Esophagus (tissue), 2 donors: ENCODE measurements around the gene IFI44. TPM values are rescaled to one million over a fixed set of nuclear protein-coding genes. Genes with fewer than 3 reads are reported as not detected.

Experiments used
- H3K27ac ChIP-seq, 2 donors: one replicate each; pipeline ENCODE4 v1.5.1; 2013; ENCODE audit warnings: low read depth in 2 of 2, mild to moderate bottlenecking in 2 of 2, inconsistent platforms in 1 of 2, low read length in 1 of 2, moderate library complexity in 1 of 2
- H3K27me3 ChIP-seq, 2 donors: one replicate each; pipeline ENCODE4 v1.6.1; 2013; ENCODE audit warnings: low read length in 2 of 2, control low read depth in 1 of 2, mild to moderate bottlenecking in 1 of 2; ENCODE audit not compliant: insufficient read depth in 2 of 2, control insufficient read depth in 1 of 2
- H3K36me3 ChIP-seq, 2 donors: one replicate each; pipeline ENCODE4 v1.6.1; 2013; ENCODE audit warnings: low read length in 1 of 2; ENCODE audit not compliant: control insufficient read depth in 2 of 2, insufficient read depth in 2 of 2
- H3K4me1 ChIP-seq, 2 donors: one replicate each; pipeline ENCODE4 v1.6.1; 2013; ENCODE audit warnings: low read length in 1 of 2; ENCODE audit not compliant: control insufficient read depth in 2 of 2, insufficient read depth in 2 of 2
- H3K4me3 ChIP-seq, 2 donors: one replicate each; pipeline ENCODE4 v1.5.1; 2013; ENCODE audit warnings: low read length in 2 of 2, mild to moderate bottlenecking in 2 of 2, low read depth in 1 of 2, moderate library complexity in 1 of 2
- H3K9me3 ChIP-seq, 2 donors: one replicate each; pipeline ENCODE4 v1.6.1; 2013; ENCODE audit warnings: mild to moderate bottlenecking in 2 of 2, low read depth in 1 of 2, low read length in 1 of 2, moderate library complexity in 1 of 2; ENCODE audit not compliant: control insufficient read depth in 2 of 2, insufficient read depth in 1 of 2
- WGBS, 2 donors: extraction: QIAGEN DNeasy Blood & Tissue Kit; methylation state at CpG; one replicate each; pipeline ENCODE4 v1.1.7; 2013; 5-methylcytosine and 5-hydroxymethylcytosine counted together
- polyA plus RNA-seq, 2 donors: library from polyadenylated mRNA; stranded (reverse); fragments of 200-250 nt; gene quantifications; one replicate each; pipeline ENCODE4 v1.2.3, GENCODE V29; 2013
- donor health status: healthy with polysubstance abuse.
- donor health status: Bipolar disorder and iron deficiency.

IFI44 gene
- polyA plus RNA-seq, 2 donors: 6.8 to 20.0 TPM

DNA sequence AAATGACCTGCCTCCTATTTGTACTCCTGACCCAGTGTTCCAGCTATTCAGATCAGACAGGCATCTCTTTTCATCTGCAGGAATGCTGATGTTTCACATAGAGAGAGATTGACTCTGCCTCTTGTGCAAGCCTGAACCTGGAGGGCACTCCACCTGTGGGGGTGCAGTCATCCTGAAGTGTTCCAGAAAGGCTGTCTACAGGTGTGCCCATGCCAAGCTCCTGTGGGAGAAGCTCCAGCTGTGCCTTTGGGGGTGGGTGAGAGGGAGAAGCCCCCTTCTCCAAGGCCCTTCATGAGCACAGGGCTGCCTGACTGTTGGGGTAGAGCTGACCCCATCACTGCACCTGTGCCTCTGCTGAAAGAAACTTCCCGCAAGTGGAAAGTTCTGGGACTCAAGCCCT is 22.8 kb downstream of the IFI44 start:
- Histone ChIP-seq H3K27ac (no peak overlapping the region), H3K4me3 (no peak overlapping the region), H3K27me3 (no peaks in the 10 kb centered on the region), H3K9me3 (no peaks in the 10 kb centered on the region), H3K36me3 (no peaks in the 10 kb centered on the region), H3K4me1 (peaks cover 0 to 2% of the 10 kb centered on the region in 2 donors)
- WGBS, 2 donors: 54 to 100% methylated on average over 1 of the region's 1 CpG

DNA sequence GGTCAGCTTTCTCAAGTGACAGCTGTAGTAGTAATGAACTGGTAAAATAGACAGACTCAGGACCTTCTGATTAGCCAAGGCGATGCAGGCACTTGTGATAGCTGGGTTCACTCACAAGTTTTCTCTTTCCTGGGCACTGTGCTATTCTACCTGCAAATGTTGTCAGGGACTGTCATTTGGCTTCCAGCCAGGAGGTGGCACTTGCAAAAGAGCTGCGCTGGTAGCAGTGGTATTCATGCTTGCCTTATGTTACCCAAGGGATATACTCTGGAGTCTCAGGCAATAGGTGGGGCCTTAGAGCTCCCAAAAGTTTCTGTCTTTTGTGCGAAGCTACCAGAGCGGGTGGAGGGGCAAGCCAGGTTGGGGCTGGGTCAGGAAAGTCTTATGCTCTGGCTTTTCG is 23.5 kb downstream of the IFI44 start:
- H3K36me3 ChIP-seq: no peaks in the 10 kb centered on the region
- peaks cover 0 to 2% of the 10 kb centered on the region in 2 donors for H3K4me1 ChIP-seq
- no peaks in the 10 kb centered on the region for H3K27me3 ChIP-seq
- H3K4me3 ChIP-seq: no peak overlapping the region
- WGBS, 2 donors: 91 to 94% methylated on average over 5 of the region's 5 CpGs
- no peak overlapping the region for H3K27ac ChIP-seq
- no peaks in the 10 kb centered on the region for H3K9me3 ChIP-seq

DNA sequence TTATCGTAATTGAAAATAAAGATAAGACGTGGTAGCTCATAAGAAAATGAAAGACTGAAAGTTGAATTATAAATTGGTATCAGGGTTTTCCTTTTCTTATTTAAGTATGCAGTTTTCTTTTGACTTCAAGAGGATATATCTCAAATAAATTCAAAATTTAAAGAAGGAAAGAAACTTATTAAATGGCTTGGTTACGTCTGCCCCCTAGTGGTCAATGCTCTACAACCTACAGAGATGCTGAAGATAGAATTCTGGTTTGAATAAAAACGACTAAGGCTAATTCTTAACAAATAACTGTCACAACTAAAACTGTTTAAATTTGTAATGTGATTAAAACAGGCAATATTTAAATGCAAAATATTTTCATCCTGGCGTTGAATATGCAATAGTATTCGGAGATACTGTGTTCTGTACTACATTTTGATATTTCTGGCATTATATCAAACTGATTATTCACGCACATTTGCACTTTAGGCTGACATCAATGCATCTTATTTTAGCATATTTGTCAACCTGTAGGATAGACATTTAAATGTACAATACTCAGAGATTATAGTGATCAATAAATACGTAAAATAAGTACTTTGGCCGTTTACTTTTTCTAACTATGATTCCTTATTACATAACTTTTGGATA is 26.8 kb downstream of the IFI44 start:
- Histone ChIP-seq H3K27ac (no peak overlapping the region), H3K27me3 (no peaks in the 10 kb centered on the region), H3K36me3 (no peaks in the 10 kb centered on the region), H3K4me3 (no peak overlapping the region), H3K4me1 (peaks cover 0 to 2% of the 10 kb centered on the region in 2 donors), H3K9me3 (peaks cover 0 to 3% of the 10 kb centered on the region in 2 donors)
- WGBS, 2 donors: 39 to 43% methylated on average over 9 of the region's 9 CpGs

DNA sequence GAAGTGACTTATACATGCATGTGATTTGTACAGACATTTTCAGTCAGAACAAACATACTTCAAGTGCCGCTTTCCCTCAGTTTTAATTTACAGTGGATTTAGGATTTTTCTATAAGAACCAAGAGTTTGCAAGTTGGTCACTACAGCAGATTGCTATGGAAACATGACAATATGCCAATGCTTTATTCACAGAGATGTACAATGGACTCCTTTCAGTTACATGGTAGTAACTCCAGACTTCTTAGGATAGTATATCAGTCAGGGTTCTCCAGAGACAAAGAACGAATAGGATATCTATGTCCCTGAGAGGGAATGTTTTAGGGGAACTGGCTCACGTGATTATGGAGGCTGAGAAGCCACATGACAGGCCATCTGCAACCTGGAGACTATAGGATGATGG is 27.4 kb downstream of the IFI44 start:
- H3K36me3 ChIP-seq: no peaks in the 10 kb centered on the region
- H3K4me1 ChIP-seq: peaks cover 0 to 2% of the 10 kb centered on the region in 2 donors
- peaks cover 0 to 3% of the 10 kb centered on the region in 2 donors for H3K9me3 ChIP-seq
- no peak overlapping the region for H3K4me3 ChIP-seq
- H3K27me3 ChIP-seq: no peaks in the 10 kb centered on the region
- no peak overlapping the region for H3K27ac ChIP-seq
- WGBS, 2 donors: 69 to 76% methylated on average over 3 of the region's 3 CpGs

DNA sequence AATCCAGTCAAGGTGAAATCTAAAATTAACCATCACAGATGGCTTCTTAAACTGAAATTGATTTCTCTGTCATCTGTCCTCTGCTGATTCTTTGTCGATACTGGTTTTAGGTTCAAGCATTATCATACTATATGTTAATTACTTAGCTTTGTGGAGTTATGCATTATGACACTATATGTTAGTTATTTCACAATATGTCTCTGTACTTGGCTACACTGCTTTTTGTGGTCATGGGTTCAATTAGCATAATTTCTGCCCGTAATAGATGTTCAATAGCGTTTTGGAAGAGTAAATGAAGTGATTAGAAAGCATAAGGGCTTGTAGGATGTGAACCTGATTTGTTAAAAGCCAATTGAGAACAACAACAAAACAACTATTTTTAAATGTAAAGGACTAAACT is 28.2 kb downstream of the IFI44 start:
- 90 to 94% methylated on average over 3 of the region's 3 CpGs for WGBS, 2 donors
- Histone ChIP-seq H3K4me1 (no peaks in the 10 kb centered on the region), H3K27me3 (no peaks in the 10 kb centered on the region), H3K4me3 (no peak overlapping the region), H3K27ac (no peak overlapping the region), H3K9me3 (peaks cover 0 to 3% of the 10 kb centered on the region in 2 donors), H3K36me3 (no peaks in the 10 kb centered on the region)

DNA sequence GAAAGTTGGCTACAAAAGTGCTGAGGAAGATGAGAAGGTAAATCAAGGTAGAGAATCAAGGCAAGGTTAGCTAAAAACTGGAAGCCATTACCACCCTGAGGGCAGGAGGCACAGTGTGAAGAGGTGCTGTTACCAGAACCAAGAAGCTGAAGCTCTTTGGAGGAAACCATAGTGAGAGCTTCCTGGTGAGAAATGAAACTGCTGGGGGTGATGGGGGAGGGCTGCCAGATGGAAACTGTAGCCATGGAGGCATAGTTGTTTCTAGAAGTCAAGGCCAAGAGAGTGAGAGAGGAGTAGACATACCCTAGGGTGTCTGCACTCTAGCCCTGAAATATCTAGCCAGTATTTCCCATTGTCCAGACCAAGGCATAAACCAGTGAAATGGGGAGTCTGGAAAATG is 28.7 kb downstream of the IFI44 start:
- peaks cover 0 to 3% of the 10 kb centered on the region in 2 donors for H3K9me3 ChIP-seq
- no peak overlapping the region for H3K4me3 ChIP-seq
- no peaks in the 10 kb centered on the region for H3K36me3 ChIP-seq
- H3K4me1 ChIP-seq: no peaks in the 10 kb centered on the region
- no peak overlapping the region for H3K27ac ChIP-seq
- H3K27me3 ChIP-seq: no peaks in the 10 kb centered on the region

DNA sequence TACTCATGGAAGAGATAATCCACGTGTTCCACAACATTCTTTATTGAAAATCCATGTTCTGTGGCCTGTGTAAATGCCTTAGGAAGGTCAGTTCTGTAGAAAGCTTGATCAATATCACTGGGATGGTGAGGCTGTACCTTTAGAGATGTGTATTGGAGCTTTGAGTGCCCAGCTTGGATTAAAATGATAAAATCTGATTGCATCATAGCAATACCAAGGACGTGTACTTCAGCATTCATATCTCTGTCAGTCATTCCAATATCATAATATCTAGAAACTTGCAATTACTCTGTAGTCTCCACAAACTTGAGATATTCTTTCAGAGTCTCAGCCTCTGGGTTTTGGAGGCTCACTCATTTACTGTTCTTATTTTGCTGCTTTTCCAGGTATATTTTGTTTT is 31.6 kb downstream of the IFI44 start:
- H3K4me3 ChIP-seq: no peak overlapping the region
- peaks cover 0 to 3% of the 10 kb centered on the region in 2 donors for H3K9me3 ChIP-seq
- no peaks in the 10 kb centered on the region for H3K36me3 ChIP-seq
- no peak overlapping the region for H3K27ac ChIP-seq
- H3K27me3 ChIP-seq: no peaks in the 10 kb centered on the region
- H3K4me1 ChIP-seq: no peaks in the 10 kb centered on the region
- 63 to 76% methylated on average over 2 of the region's 2 CpGs for WGBS, 2 donors

DNA sequence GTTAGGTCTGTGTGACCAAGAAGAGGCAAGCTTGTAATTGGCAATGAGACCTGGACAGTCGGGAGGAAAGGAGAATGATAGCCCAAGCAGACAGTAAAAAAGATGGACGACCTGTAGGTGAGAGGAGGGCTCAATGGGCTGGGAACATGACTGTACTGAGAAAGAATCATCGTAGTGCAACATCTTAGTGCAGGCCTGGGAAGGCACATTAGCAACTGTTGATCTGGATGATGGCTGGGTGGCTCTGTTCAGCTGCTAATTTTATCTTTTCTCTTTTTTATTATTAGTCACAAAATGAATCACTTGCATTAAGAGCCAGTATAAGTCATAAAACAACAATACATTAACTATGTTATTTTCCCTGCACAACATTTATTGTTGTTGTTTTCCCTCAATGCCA is 32.9 kb downstream of the IFI44 start:
- no peak overlapping the region for H3K27ac ChIP-seq
- 60 to 61% methylated on average over 3 of the region's 3 CpGs for WGBS, 2 donors
- no peaks in the 10 kb centered on the region for H3K27me3 ChIP-seq
- H3K4me1 ChIP-seq: no peaks in the 10 kb centered on the region
- H3K4me3 ChIP-seq: no peak overlapping the region
- peaks cover 0 to 3% of the 10 kb centered on the region in 2 donors for H3K9me3 ChIP-seq
- no peaks in the 10 kb centered on the region for H3K36me3 ChIP-seq

DNA sequence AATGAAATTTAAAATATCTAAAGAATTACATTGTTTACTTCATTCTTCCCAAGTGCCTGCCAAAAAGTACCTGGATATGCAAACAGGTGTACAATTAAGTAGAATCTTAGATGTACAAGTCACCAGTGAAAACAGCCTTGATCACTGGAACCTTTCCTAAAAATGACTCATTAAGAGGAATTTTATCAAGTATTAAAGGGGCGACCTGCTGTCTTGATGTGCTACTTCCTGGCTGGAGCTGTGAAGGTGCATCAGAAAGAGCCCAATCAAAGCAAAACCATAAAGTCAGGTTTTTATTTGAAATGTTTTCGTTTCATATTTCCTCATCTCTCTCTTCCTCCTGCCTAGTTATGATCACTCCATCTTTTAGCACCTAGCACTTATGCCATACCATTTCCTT is 33.4 kb downstream of the IFI44 start:
- no peaks in the 10 kb centered on the region for H3K36me3 ChIP-seq
- H3K9me3 ChIP-seq: peaks cover 0 to 3% of the 10 kb centered on the region in 2 donors
- H3K4me1 ChIP-seq: no peaks in the 10 kb centered on the region
- no peak overlapping the region for H3K27ac ChIP-seq
- 50 to 59% methylated on average over 2 of the region's 2 CpGs for WGBS, 2 donors
- H3K27me3 ChIP-seq: no peaks in the 10 kb centered on the region
- no peak overlapping the region for H3K4me3 ChIP-seq

DNA sequence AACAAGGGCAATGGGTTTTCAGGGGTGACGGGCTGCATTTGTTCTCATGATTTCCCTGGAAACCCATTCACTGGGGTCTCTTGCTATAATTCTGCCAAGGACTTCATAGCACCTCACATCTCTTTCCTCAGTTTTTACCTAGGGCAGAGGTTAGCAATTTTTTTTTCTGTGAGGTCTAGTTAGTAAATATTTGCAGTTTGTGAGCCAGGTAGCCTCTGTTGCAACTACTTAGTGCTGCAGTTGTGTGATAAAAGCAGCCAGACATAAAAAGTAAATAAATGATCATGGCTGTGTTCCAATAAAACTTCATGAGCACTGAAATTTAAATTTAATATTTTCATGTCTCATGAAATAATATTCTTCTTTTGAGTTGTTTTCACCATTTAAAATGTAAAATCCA is 37.7 kb downstream of the IFI44 start:
- no peaks in the 10 kb centered on the region for H3K36me3 ChIP-seq
- WGBS, 2 donors: 95 to 100% methylated on average over 1 of the region's 1 CpG

More for the DNA sequence above, 37.7 kb downstream of the IFI44 start:
- no peaks in the 10 kb centered on the region for H3K4me1 ChIP-seq
- no peaks in the 10 kb centered on the region for H3K9me3 ChIP-seq
- H3K27ac ChIP-seq: no peak overlapping the region
- H3K4me3 ChIP-seq: no peak overlapping the region
- H3K27me3 ChIP-seq: no peaks in the 10 kb centered on the region
